CD14-positive monocyte (primary cell): ENCODE results near the gene TLNRD1. TPM values are rescaled to one million over a fixed set of nuclear protein-coding genes. Genes with fewer than 3 reads are reported as not detected.
A peak's percentile ranks its signal among the peaks of the same experiment; 100 is the strongest.
"Not testable (repeated sequence)": the region's sequence is repeated elsewhere in the genome, so short reads cannot be mapped to it uniquely, and the experiment has no call there.

Experiments
- DNase-seq, 3 donors: peaks; one replicate each; pipeline ENCODE4 v3.0.0-alpha.2; 2011 to 2022
- H2AFZ ChIP-seq: 2 replicates; pipeline ENCODE4 v1.6.0; 2012; ENCODE audit warnings: mild to moderate bottlenecking, low read depth, low read length, inconsistent platforms; ENCODE audit not compliant: insufficient read depth, poor library complexity, severe bottlenecking
- H3K27ac ChIP-seq, 2 donors: 1 replicate in 1 of 2; 2 replicates in 1 of 2; pipeline ENCODE4 v1.5.1; 2012 to 2013; ENCODE audit warnings: low read length in 2 of 2, control low read depth in 1 of 2, inconsistent platforms in 1 of 2, low read depth in 1 of 2, mild to moderate bottlenecking in 1 of 2
- H3K27me3 ChIP-seq, 2 donors: one replicate each; pipeline versions ENCODE4 v1.6.0 to v1.6.1; 2011 to 2013; ENCODE audit warnings: low read length in 2 of 2; ENCODE audit not compliant: control insufficient read depth in 2 of 2, insufficient read depth in 2 of 2
- H3K36me3 ChIP-seq, 2 donors: replicated peaks in 1 of 2; 1 replicate in 1 of 2; 2 replicates in 1 of 2; pipeline versions ENCODE4 v1.5.1 to v1.6.1; 2012 to 2013; ENCODE audit warnings: low read length in 2 of 2, control low read depth in 1 of 2, inconsistent platforms in 1 of 2, mild to moderate bottlenecking in 1 of 2; ENCODE audit not compliant: insufficient read depth in 2 of 2, control insufficient read depth in 1 of 2
- H3K4me1 ChIP-seq, 2 donors: 1 replicate in 1 of 2; 2 replicates in 1 of 2; pipeline versions ENCODE4 v1.5.1 to v1.6.1; 2012 to 2013; ENCODE audit warnings: low read length in 2 of 2, control low read depth in 1 of 2, inconsistent platforms in 1 of 2, mild to moderate bottlenecking in 1 of 2, moderate library complexity in 1 of 2; ENCODE audit not compliant: insufficient read depth in 2 of 2, control insufficient read depth in 1 of 2
- H3K4me2 ChIP-seq: replicated peaks from 2 replicates; pipeline ENCODE3; 2012; ENCODE audit warnings: low read length, moderate library complexity, mild to moderate bottlenecking; ENCODE audit not compliant: poor library complexity, severe bottlenecking; ENCODE audit errors: extremely low read depth
- H3K4me3 ChIP-seq, 3 experiments: fragments of 200-600 bp in 1 of 3; sonication (generic) in 1 of 3; replicated peaks in 1 of 3; 1 replicate in 2 of 3; 2 replicates in 1 of 3; pipeline ENCODE4 v1.5.1; 2011 to 2013; ENCODE audit warnings: low read length in 3 of 3, mild to moderate bottlenecking in 3 of 3, control low read depth in 2 of 3, low read depth in 2 of 3, inconsistent platforms in 1 of 3, moderate library complexity in 1 of 3
- H3K79me2 ChIP-seq: 2 replicates; pipeline ENCODE4 v1.6.0; 2012; ENCODE audit warnings: mild to moderate bottlenecking, control low read depth, inconsistent platforms, low read length, moderate library complexity; ENCODE audit not compliant: insufficient read depth
- H3K9ac ChIP-seq: 2 replicates; pipeline ENCODE4 v1.6.0; 2017; ENCODE audit warnings: low read length, mild to moderate bottlenecking; ENCODE audit not compliant: insufficient read depth, poor library complexity, severe bottlenecking
- H3K9me3 ChIP-seq, 2 donors: replicated peaks in 1 of 2; 1 replicate in 1 of 2; 2 replicates in 1 of 2; pipeline versions ENCODE4 v1.5.1 to v1.6.1; 2012 to 2013; ENCODE audit warnings: low read length in 2 of 2, control low read depth in 1 of 2; ENCODE audit not compliant: control insufficient read depth in 1 of 2, insufficient read depth in 1 of 2
- H4K20me1 ChIP-seq: 2 replicates; pipeline ENCODE4 v1.6.0; 2012; ENCODE audit warnings: mild to moderate bottlenecking, low read length, control low read depth, moderate library complexity; ENCODE audit not compliant: insufficient read depth
- H3K27ac Mint-ChIP-seq, 7 donors: one replicate each; pipeline ENCODE4 v1.8.0; 2020; ENCODE audit warnings: mild to moderate bottlenecking in 7 of 7, mixed read lengths in 7 of 7, moderate library complexity in 6 of 7, inconsistent platforms in 2 of 7
- H3K27me3 Mint-ChIP-seq, 3 donors: one replicate each; pipeline ENCODE4 v1.8.0; 2021 to 2022; ENCODE audit warnings: low read depth in 3 of 3, mild to moderate bottlenecking in 3 of 3, mixed read lengths in 3 of 3, moderate library complexity in 3 of 3, inconsistent platforms in 1 of 3
- H3K36me3 Mint-ChIP-seq, 2 donors: one replicate each; pipeline ENCODE4 v1.8.0; 2020; ENCODE audit warnings: mixed read lengths in 2 of 2, inconsistent platforms in 1 of 2, mild to moderate bottlenecking in 1 of 2
- H3K4me1 Mint-ChIP-seq: one replicate; pipeline ENCODE4 v1.8.0; 2020; ENCODE audit warnings: mild to moderate bottlenecking, mixed read lengths
- H3K4me3 Mint-ChIP-seq, 2 donors: one replicate each; pipeline ENCODE4 v1.8.0; 2020; ENCODE audit warnings: mild to moderate bottlenecking in 2 of 2, mixed read lengths in 2 of 2, moderate library complexity in 1 of 2
- H3K9me3 Mint-ChIP-seq, 7 donors: one replicate each; pipeline ENCODE4 v1.8.0; 2020 to 2022; ENCODE audit warnings: mixed read lengths in 7 of 7, mild to moderate bottlenecking in 6 of 7, moderate library complexity in 6 of 7, inconsistent platforms in 2 of 7
- WGBS: methylation state at CpG from one replicate; pipeline ENCODE4 v1.1.5; 2013; ENCODE audit warnings: missing lambda C conversion rate; ENCODE audit not compliant: insufficient coverage; 5-methylcytosine and 5-hydroxymethylcytosine counted together
- intact Hi-C, 2 donors: fragments of 100-400 bp; cut with micrococcal nuclease; formaldehyde crosslinking; loops; one replicate each; pipeline versions ENCODE4 v1.15.0 to v1.15.1; 2023
- polyA plus RNA-seq, 3 donors: library from polyadenylated mRNA; depleted of rRNA in 1 of 3; unstranded in 2 of 3; stranded (reverse) in 1 of 3; fragments of 300-500 nt in 2 of 3; fragments of >200 nt in 1 of 3; fragmentation: Illumina TruSeq in 2 of 3; gene quantifications; 1 replicate in 2 of 3; 2 replicates in 1 of 3; pipeline ENCODE4 v1.2.3, GENCODE V29; 2012 to 2021
- TF ChIP-seq, protein P1 (sequence below): fragments of 200-600 bp; IDR thresholded peaks from one replicate; pipeline ENCODE4 v1.8.0; 2022; ENCODE audit warnings: antibody characterized with exemption, mild to moderate bottlenecking

Gene TLNRD1
- polyA plus RNA-seq, 3 donors = 2.6 to 12.6 (median 3.4) TPM

- peak overlapping the region in 5 of 7 donors; percentile 59 to 82 (median 67) for H3K27ac Mint-ChIP-seq
These were observed 44.9 kb upstream of the TLNRD1 start for GRCh38 chr15:80955571-80956452.

DNA sequence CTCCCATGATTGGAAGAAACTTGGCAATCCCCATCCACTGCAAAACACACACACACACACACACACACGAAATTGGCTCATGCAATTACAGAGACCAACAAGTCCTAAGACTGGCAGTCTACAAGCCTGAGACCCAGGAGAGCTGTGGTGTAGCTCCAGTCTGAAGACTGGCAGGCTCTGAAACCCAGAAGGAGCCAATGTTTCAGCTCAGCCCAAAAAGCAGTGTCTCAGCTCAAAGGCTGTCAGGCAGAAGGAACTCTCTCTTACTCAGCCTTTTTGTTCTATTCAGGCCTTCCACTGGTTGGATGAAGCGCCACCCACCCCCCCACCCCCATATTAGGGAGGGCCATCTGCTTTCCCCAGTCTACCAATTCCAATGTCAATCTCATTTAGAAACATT is 43.2 kb upstream of the TLNRD1 start:
- Histone ChIP-seq H3K4me1 (peaks cover 17% of the 10 kb centered on the region in 2 donors), H3K9me3 (no peaks in the 10 kb centered on the region), H3K27me3 (no peaks in the 10 kb centered on the region), H3K9ac (no peak overlapping the region), H3K36me3 (peaks cover 19 to 24% of the 10 kb centered on the region in 2 donors), H3K79me2 (no peaks in the 10 kb centered on the region), H3K27ac (no peak overlapping the region), H4K20me1 (no peaks in the 10 kb centered on the region), H3K4me2 (no peak overlapping the region), H3K4me3 (no peak overlapping the region), H2AFZ (no peak overlapping the region)
- Mint-ChIP-seq H3K4me3 (no peak overlapping the region), H3K36me3 (peaks cover 34 to 49% of the 10 kb centered on the region in 2 donors), H3K27me3 (peaks cover 1 to 5% (median 2%) of the 10 kb centered on the region in 3 donors), H3K27ac (peak overlapping the region in 2 of 7 donors; percentile 22 to 70), H3K4me1 (peaks cover 26% of the 10 kb centered on the region), H3K9me3 (peaks cover 0 to 2% (median 0%) of the 10 kb centered on the region in 7 donors)
- WGBS = 83% methylated on average over 1 of the region's 2 CpGs
- intact Hi-C loops = no loop called here
- TF ChIP-seq, protein P1, sequence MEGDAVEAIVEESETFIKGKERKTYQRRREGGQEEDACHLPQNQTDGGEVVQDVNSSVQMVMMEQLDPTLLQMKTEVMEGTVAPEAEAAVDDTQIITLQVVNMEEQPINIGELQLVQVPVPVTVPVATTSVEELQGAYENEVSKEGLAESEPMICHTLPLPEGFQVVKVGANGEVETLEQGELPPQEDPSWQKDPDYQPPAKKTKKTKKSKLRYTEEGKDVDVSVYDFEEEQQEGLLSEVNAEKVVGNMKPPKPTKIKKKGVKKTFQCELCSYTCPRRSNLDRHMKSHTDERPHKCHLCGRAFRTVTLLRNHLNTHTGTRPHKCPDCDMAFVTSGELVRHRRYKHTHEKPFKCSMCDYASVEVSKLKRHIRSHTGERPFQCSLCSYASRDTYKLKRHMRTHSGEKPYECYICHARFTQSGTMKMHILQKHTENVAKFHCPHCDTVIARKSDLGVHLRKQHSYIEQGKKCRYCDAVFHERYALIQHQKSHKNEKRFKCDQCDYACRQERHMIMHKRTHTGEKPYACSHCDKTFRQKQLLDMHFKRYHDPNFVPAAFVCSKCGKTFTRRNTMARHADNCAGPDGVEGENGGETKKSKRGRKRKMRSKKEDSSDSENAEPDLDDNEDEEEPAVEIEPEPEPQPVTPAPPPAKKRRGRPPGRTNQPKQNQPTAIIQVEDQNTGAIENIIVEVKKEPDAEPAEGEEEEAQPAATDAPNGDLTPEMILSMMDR = no peak
- no peak for DNase-seq

More at GRCh38 chr15:80955571-80956452, 44.9 kb upstream of the TLNRD1 start:
- peaks cover 43 to 55% of the 10 kb centered on the region in 2 donors for H3K36me3 Mint-ChIP-seq
- H3K9ac ChIP-seq, H3K27me3 ChIP-seq, H3K27ac ChIP-seq, H3K9me3 Mint-ChIP-seq, H3K27me3 Mint-ChIP-seq, H3K4me3 ChIP-seq, H2AFZ ChIP-seq, H3K9me3 ChIP-seq, H3K4me2 ChIP-seq, intact Hi-C loops, H3K79me2 ChIP-seq, H4K20me1 ChIP-seq: not testable (repeated sequence)
- peaks cover 17% of the 10 kb centered on the region in 2 donors for H3K4me1 ChIP-seq
- H3K4me3 Mint-ChIP-seq = peak overlapping the region in 1 of 2 donors; percentile 19
- peak; percentile 53 to 83 (median 62) for DNase-seq
- WGBS = 73% methylated on average over 6 of the region's 19 CpGs
- peaks cover 22% of the 10 kb centered on the region for H3K4me1 Mint-ChIP-seq
- peaks cover 24 to 37% of the 10 kb centered on the region in 2 donors for H3K36me3 ChIP-seq
